GM12878 (cell line): Measurements from ENCODE around the gene NME5. TPM values are rescaled to one million over a fixed set of nuclear protein-coding genes. Genes with fewer than 3 reads are reported as not detected.

Source experiments
- ATAC-seq: fragments of 200-7000 bp; cut with Tn5 transposase; 3 replicates; pipeline ENCODE4 v1.9.1; 2020; ENCODE audit warnings: mild to moderate bottlenecking, moderate library complexity
- BruUV-seq: library from RNA; stranded (reverse); fragments of 400-500 nt; replicated peaks from 2 replicates; lab custom pipeline; 2021; lab: Mats Ljungman, UMichigan
- CTCF ChIA-PET: fragments of 300-600 bp; sonication (Branson Sonifier 250); formaldehyde crosslinking; extraction: SDS; loops from one replicate; lab custom pipeline; 2021; ENCODE audit warnings: inconsistent platforms; lab: Yijun Ruan, JAX
- POLR2A ChIA-PET: fragments of 350-600 bp; formaldehyde crosslinking; extraction: SDS; loops from one replicate; lab custom pipeline; 2021; ENCODE audit warnings: inconsistent platforms; lab: Charles Lee
- RAD21 ChIA-PET: fragments of 300-600 bp; sonication (Branson Sonifier 250); formaldehyde crosslinking; loops from one replicate; lab custom pipeline; 2023; ENCODE audit warnings: antibody characterized with exemption; ENCODE audit not compliant: unreplicated experiment; lab: Charles Lee
- SMC1A ChIA-PET: fragments of 300-600 bp; sonication (Branson Sonifier 250); formaldehyde crosslinking; loops from one replicate; lab custom pipeline; 2023; ENCODE audit not compliant: unreplicated experiment, uncharacterized antibody; lab: Charles Lee
- DNase-seq: peaks from one replicate; pipeline ENCODE4 v3.0.0-alpha.2; 2011; ENCODE audit warnings: low read depth, low spot score
- FAIRE-seq: peaks from 3 replicates; lab custom pipeline; 2011; peaks lifted over from hg19 to GRCh38; lab: Jason Lieb, UNC
- H2AFZ ChIP-seq: 2 replicates; pipeline ENCODE4 v1.6.0; 2011; ENCODE audit warnings: low read depth, low read length, control low read depth; ENCODE audit not compliant: control insufficient read depth
- H3K27ac ChIP-seq: 2 replicates; pipeline ENCODE4 v1.5.1; 2011; ENCODE audit warnings: control low read depth; ENCODE audit not compliant: control insufficient read depth, insufficient read depth
- H3K27me3 ChIP-seq, 2 experiments: replicated peaks in 1 of 2; 2 replicates each; pipeline versions ENCODE4 v1.6.0 to v1.6.1; 2011; ENCODE audit warnings: low read length in 1 of 2; ENCODE audit not compliant: control insufficient read depth in 2 of 2, insufficient read depth in 2 of 2
- H3K36me3 ChIP-seq, 2 experiments: 2 replicates each; pipeline ENCODE4 v1.5.1; 2011; ENCODE audit warnings: low read length in 1 of 2; ENCODE audit not compliant: control insufficient read depth in 2 of 2, insufficient read depth in 2 of 2
- H3K4me1 ChIP-seq: 2 replicates; pipeline ENCODE4 v1.6.1; 2011; ENCODE audit warnings: mild to moderate bottlenecking, low read length, moderate library complexity, mixed read lengths; ENCODE audit not compliant: control insufficient read depth, insufficient read depth
- H3K4me2 ChIP-seq: 2 replicates; pipeline ENCODE4 v1.6.0; 2011; ENCODE audit warnings: control low read depth; ENCODE audit not compliant: control insufficient read depth, insufficient read depth
- H3K4me3 ChIP-seq: fragments of 200-600 bp; sonication (generic); 2 replicates; pipeline ENCODE4 v1.5.1; 2016
- H3K79me2 ChIP-seq: 2 replicates; pipeline ENCODE4 v1.6.0; 2011; ENCODE audit warnings: low read length; ENCODE audit not compliant: control insufficient read depth, insufficient read depth
- H3K9ac ChIP-seq: 2 replicates; pipeline ENCODE4 v1.8.0; 2011; ENCODE audit warnings: low read length, control low read depth, mixed read lengths; ENCODE audit not compliant: control insufficient read depth, insufficient read depth
- H3K9me3 ChIP-seq: replicated peaks from 3 replicates; pipeline ENCODE4 v1.5.1; 2011; ENCODE audit warnings: mild to moderate bottlenecking, low read length; ENCODE audit not compliant: control insufficient read depth, insufficient read depth
- H4K20me1 ChIP-seq: 2 replicates; pipeline ENCODE4 v1.6.0; 2011; ENCODE audit not compliant: control insufficient read depth, insufficient read depth
- CTCF ChIP-seq, 3 experiments: IDR thresholded peaks in 2 of 3; conservative IDR thresholded peaks in 1 of 3; 2 replicates each; pipeline ENCODE4 v1.5.1; 2011; ENCODE audit warnings: low read depth in 3 of 3, low read length in 3 of 3, mild to moderate bottlenecking in 3 of 3, control low read depth in 2 of 3, moderate library complexity in 2 of 3, inconsistent platforms in 1 of 3, mixed read lengths in 1 of 3; ENCODE audit not compliant: control insufficient read depth in 2 of 3, insufficient read depth in 1 of 3; ENCODE audit errors: extremely low read depth in 1 of 3
- E4F1 ChIP-seq: fragments of 450-650 bp; IDR thresholded peaks from 2 replicates; pipeline ENCODE4 v1.6.1; 2018; ENCODE audit warnings: borderline replicate concordance, mild to moderate bottlenecking; ENCODE audit not compliant: partially characterized antibody
- ELK1 ChIP-seq: IDR thresholded peaks from 2 replicates; pipeline ENCODE4 v1.6.1; 2012; ENCODE audit warnings: low read depth, low read length, improper control_type of control experiment
- EZH2 ChIP-seq: IDR thresholded peaks from 2 replicates; pipeline ENCODE4 v1.6.1; 2012; ENCODE audit warnings: low read depth, mild to moderate bottlenecking, control low read depth, inconsistent platforms, low read length, borderline replicate concordance; ENCODE audit not compliant: control insufficient read depth
- GABPA ChIP-seq: IDR thresholded peaks from 2 replicates; pipeline ENCODE4 v1.6.1; 2014; ENCODE audit warnings: antibody characterized with exemption, low read depth, mild to moderate bottlenecking, inconsistent platforms
- PAX5 ChIP-seq: IDR thresholded peaks from 2 replicates; pipeline ENCODE4 v1.6.1; 2011; ENCODE audit warnings: low read depth, low read length, borderline replicate concordance
- POLR2AphosphoS2 ChIP-seq: IDR thresholded peaks from 2 replicates; pipeline ENCODE4 v1.6.1; 2011; ENCODE audit warnings: low read depth, mild to moderate bottlenecking, low read length, improper control_type of control experiment, moderate library complexity
- ZNF622 ChIP-seq: fragments of 450-650 bp; IDR thresholded peaks from 2 replicates; pipeline ENCODE4 v1.6.1; 2017; ENCODE audit warnings: mild to moderate bottlenecking, inconsistent platforms
- WGBS: methylation state at CpG from one replicate; pipeline ENCODE4 v1.1.6; 2016; ENCODE audit warnings: low lambda C conversion rate; ENCODE audit not compliant: insufficient replicate concordance, insufficient coverage; ENCODE audit errors: missing lambda C conversion rate; 5-methylcytosine and 5-hydroxymethylcytosine counted together
- in situ Hi-C: fragments of 300-500 bp; cut with MboI; formaldehyde crosslinking; loops from 9 replicates; pipeline ENCODE4 v1.14.3; 2018; ENCODE audit warnings: mixed read lengths
- intact Hi-C: fragments of 100-400 bp; cut with micrococcal nuclease; formaldehyde crosslinking; loops from one replicate; pipeline ENCODE4 v1.14.2; 2022; ENCODE audit not compliant: unreplicated experiment
- polyA plus RNA-seq, 11 experiments: library from polyadenylated mRNA; depleted of rRNA in 4 of 11; unstranded in 6 of 11; stranded (reverse) in 5 of 11; fragments of >200 nt; fragmentation: Nextera tagmentation in 4 of 11; fragmentation: Illumina TruSeq in 1 of 11; extraction: Ambion mirVana in 4 of 11; extraction: Trizol in 1 of 11; gene quantifications; 1 replicate in 1 of 11; 2 replicates in 10 of 11; pipeline versions ENCODE4 v1.2.1 to v1.2.3, GENCODE V29; 2011 to 2016; ENCODE audit warnings: inconsistent platforms in 2 of 11, missing spikeins in 2 of 11, low read depth in 1 of 11
- total RNA-seq, 4 experiments: library from RNA; depleted of rRNA in 3 of 4; stranded (reverse); fragments of >200 nt in 3 of 4; fragmentation: Illumina TruSeq in 1 of 4; extraction: Trizol in 1 of 4; gene quantifications; 2 replicates each; pipeline versions ENCODE4 v1.2.1 to v1.2.3, GENCODE V29; 2013 to 2021
- TF ChIP-seq, protein P1 (sequence below): fragments of 450-650 bp; IDR thresholded peaks from 2 replicates; pipeline ENCODE4 v1.6.1; 2016; ENCODE audit warnings: mild to moderate bottlenecking, moderate library complexity, borderline replicate concordance

Gene NME5
- total and polyA plus RNA-seq, 10 of the 15 experiments (the other 5 are each of a cell fraction or from before 2014, with no cell fraction given), result 0.22 to 0.52 TPM; not detected in 8

- Histone ChIP-seq H3K27me3 (no peaks in the 10 kb centered on the region), H4K20me1 (no peaks in the 10 kb centered on the region), H3K4me2 (no peak overlapping the region), H2AFZ (no peak overlapping the region), H3K9ac (no peak overlapping the region), H3K9me3 (no peaks in the 10 kb centered on the region), H3K4me1 (no peaks in the 10 kb centered on the region), H3K27ac (no peak overlapping the region), H3K4me3 (no peak overlapping the region), H3K36me3 (no peaks in the 10 kb centered on the region), H3K79me2 (no peaks in the 10 kb centered on the region)
- ChIA-PET RAD21 (no interaction called here), CTCF (interaction anchor here (1.3 to 2.4 kb wide), 3 partner anchors 26 to 444 kb away, joined by 4 to 11 read pairs (median 5); no protein-coding TSS in a partner anchor), POLR2A (interaction anchor here (0.6 to 0.7 kb wide), 2 partner anchors 407 to 1190 kb away, joined by 3 to 4 read pairs; partner anchors contain the start of gene MATR3), SMC1A (interaction anchor here (0.6 to 1.4 kb wide), 5 partner anchors 11 to 1178 kb away, joined by 3 read pairs; no protein-coding TSS in a partner anchor)
- 50% methylated on average over 3 of the region's 3 CpGs for WGBS
- intact Hi-C loops, result no loop called here
- in situ Hi-C loops, result no loop called here
- TF ChIP-seq ELK1 (no peak), ZNF622 (no peak), CTCF (IDR thresholded peaks at IDR 0.05 in 2 of 3, conservative IDR thresholded peaks at IDR 0.05 in 1 of 3; ENCODE audit: control insufficient read depth in 2 of 3, extremely low read depth in 1 of 3, insufficient read depth in 1 of 3, low read depth in 3 of 3, low read length in 3 of 3) (no peak), GABPA (no peak), EZH2 (no peak), POLR2AphosphoS2 (no peak), PAX5 (no peak), E4F1 (no peak)
- TF ChIP-seq, protein P1, sequence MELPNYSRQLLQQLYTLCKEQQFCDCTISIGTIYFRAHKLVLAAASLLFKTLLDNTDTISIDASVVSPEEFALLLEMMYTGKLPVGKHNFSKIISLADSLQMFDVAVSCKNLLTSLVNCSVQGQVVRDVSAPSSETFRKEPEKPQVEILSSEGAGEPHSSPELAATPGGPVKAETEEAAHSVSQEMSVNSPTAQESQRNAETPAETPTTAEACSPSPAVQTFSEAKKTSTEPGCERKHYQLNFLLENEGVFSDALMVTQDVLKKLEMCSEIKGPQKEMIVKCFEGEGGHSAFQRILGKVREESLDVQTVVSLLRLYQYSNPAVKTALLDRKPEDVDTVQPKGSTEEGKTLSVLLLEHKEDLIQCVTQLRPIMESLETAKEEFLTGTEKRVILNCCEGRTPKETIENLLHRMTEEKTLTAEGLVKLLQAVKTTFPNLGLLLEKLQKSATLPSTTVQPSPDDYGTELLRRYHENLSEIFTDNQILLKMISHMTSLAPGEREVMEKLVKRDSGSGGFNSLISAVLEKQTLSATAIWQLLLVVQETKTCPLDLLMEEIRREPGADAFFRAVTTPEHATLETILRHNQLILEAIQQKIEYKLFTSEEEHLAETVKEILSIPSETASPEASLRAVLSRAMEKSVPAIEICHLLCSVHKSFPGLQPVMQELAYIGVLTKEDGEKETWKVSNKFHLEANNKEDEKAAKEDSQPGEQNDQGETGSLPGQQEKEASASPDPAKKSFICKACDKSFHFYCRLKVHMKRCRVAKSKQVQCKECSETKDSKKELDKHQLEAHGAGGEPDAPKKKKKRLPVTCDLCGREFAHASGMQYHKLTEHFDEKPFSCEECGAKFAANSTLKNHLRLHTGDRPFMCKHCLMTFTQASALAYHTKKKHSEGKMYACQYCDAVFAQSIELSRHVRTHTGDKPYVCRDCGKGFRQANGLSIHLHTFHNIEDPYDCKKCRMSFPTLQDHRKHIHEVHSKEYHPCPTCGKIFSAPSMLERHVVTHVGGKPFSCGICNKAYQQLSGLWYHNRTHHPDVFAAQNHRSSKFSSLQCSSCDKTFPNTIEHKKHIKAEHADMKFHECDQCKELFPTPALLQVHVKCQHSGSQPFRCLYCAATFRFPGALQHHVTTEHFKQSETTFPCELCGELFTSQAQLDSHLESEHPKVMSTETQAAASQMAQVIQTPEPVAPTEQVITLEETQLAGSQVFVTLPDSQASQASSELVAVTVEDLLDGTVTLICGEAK, result no peak
- ATAC-seq (no peak), DNase-seq (no peak), FAIRE-seq (no peak)
- no TSS peak for BruUV-seq
These were observed 36.0 kb downstream of the NME5 start for GRCh38 chr5:138103319-138103637.
